MM.1S (cell line): ENCODE measurements around the gene SOBP.

Source experiments
- DNase-seq: peaks from one replicate; pipeline ENCODE4 v3.0.0-alpha.2; 2015
- H2AFZ ChIP-seq: fragments of 300-600 bp; sonication (generic); 2 replicates; pipeline ENCODE4 v1.6.0; 2016; ENCODE audit warnings: antibody characterized with exemption, low read length
- H3F3A ChIP-seq: fragments of 300-600 bp; sonication (generic); 2 replicates; pipeline ENCODE4 v1.6.1; 2016; ENCODE audit warnings: mild to moderate bottlenecking, antibody characterized with exemption, low read length, moderate library complexity, mixed read lengths; ENCODE audit not compliant: insufficient read depth
- H3K27ac ChIP-seq: fragments of 300-600 bp; sonication (generic); 2 replicates; pipeline ENCODE4 v1.5.1; 2016; ENCODE audit warnings: mild to moderate bottlenecking, low read length
- H3K27me3 ChIP-seq: fragments of 300-600 bp; sonication (generic); replicated peaks from 2 replicates; pipeline ENCODE4 v1.6.0; 2016; ENCODE audit warnings: low read length; ENCODE audit not compliant: insufficient read depth
- H3K36me3 ChIP-seq: fragments of 300-600 bp; sonication (generic); replicated peaks from 2 replicates; pipeline ENCODE4 v1.6.1; 2016; ENCODE audit warnings: mild to moderate bottlenecking, low read length, mixed read lengths; ENCODE audit not compliant: insufficient read depth
- H3K4me1 ChIP-seq: fragments of 300-600 bp; sonication (generic); 2 replicates; pipeline ENCODE4 v1.6.1; 2016; ENCODE audit warnings: low read length, mixed read lengths
- H3K4me2 ChIP-seq: fragments of 300-600 bp; sonication (generic); 2 replicates; pipeline ENCODE4 v1.6.0; 2016; ENCODE audit warnings: low read depth, low read length
- H3K4me3 ChIP-seq: fragments of 300-600 bp; sonication (generic); 2 replicates; pipeline ENCODE4 v1.5.1; 2016; ENCODE audit warnings: low read length, mixed read lengths
- H3K79me2 ChIP-seq: fragments of 300-600 bp; sonication (generic); 2 replicates; pipeline ENCODE4 v1.6.1; 2016; ENCODE audit warnings: mixed run types, low read length, mixed read lengths
- H3K9ac ChIP-seq: fragments of 300-600 bp; sonication (generic); 2 replicates; pipeline ENCODE4 v1.6.1; 2016; ENCODE audit warnings: low read length, mixed read lengths
- H3K9me2 ChIP-seq: fragments of 300-600 bp; sonication (generic); replicated peaks from 2 replicates; pipeline ENCODE4 v1.6.1; 2016; ENCODE audit warnings: mild to moderate bottlenecking, low read length, mixed read lengths; ENCODE audit not compliant: insufficient read depth
- H3K9me3 ChIP-seq: fragments of 300-600 bp; sonication (generic); replicated peaks from 2 replicates; pipeline ENCODE4 v1.6.1; 2016; ENCODE audit warnings: mild to moderate bottlenecking, low read length, mixed read lengths; ENCODE audit not compliant: insufficient read depth
- H4K20me1 ChIP-seq: fragments of 300-600 bp; sonication (generic); 2 replicates; pipeline ENCODE4 v1.6.1; 2016; ENCODE audit warnings: mild to moderate bottlenecking, low read length, moderate library complexity, mixed read lengths; ENCODE audit not compliant: insufficient read depth
- EZH2 ChIP-seq: fragments of 300-600 bp; sonication (generic); optimal IDR thresholded peaks from 2 replicates; pipeline ENCODE3; 2017; ENCODE audit warnings: low read depth, mild to moderate bottlenecking, antibody characterized with exemption, low read length, mixed read lengths
- EZH2phosphoT487 ChIP-seq: fragments of 300-600 bp; sonication (generic); IDR thresholded peaks from 2 replicates; pipeline ENCODE4 v1.6.1; 2018; ENCODE audit warnings: antibody characterized with exemption, low read length
- TF ChIP-seq, protein P1 (sequence below): fragments of 300-600 bp; sonication (generic); IDR thresholded peaks from 2 replicates; pipeline ENCODE4 v1.5.1; 2016; ENCODE audit warnings: antibody characterized with exemption, low read length, mixed read lengths

The SOBP gene

DNA sequence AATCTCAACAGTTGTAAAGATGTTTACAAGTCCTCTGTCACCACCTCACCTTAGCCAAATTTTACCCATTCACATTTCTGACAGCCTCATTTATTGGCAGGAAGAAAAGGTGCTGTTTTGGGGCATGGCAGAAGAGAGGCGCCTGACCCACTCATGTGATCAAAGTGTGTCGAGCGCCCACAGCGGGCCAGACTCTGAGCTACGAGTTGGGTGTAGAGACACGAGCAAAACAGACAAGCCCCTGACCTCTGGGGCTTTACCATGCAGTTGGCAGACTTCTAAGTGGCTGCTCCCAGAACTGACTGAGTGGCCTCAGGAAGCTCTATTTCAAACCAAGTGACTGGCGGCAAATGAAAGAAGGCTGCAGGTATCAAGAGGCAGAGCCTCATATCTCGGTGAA, 167.0 kb downstream of the SOBP start:
- Histone ChIP-seq H3F3A (peaks cover 15% of the 10 kb centered on the region), H2AFZ (no peak overlapping the region), H3K4me3 (no peak overlapping the region), H3K36me3 (no peaks in the 10 kb centered on the region), H3K4me2 (peak overlapping the region; percentile 31; the same call in 1 of the 2 replicates), H3K79me2 (no peaks in the 10 kb centered on the region), H3K9me2 (no peaks in the 10 kb centered on the region), H3K27ac (no peak overlapping the region), H4K20me1 (no peaks in the 10 kb centered on the region), H3K4me1 (peaks cover 36% of the 10 kb centered on the region), H3K27me3 (no peaks in the 10 kb centered on the region), H3K9ac (no peak overlapping the region), H3K9me3 (no peaks in the 10 kb centered on the region)
- no peak for DNase-seq
- no peak for TF ChIP-seq EZH2
- no peak for TF ChIP-seq EZH2phosphoT487
- TF ChIP-seq, protein P1, sequence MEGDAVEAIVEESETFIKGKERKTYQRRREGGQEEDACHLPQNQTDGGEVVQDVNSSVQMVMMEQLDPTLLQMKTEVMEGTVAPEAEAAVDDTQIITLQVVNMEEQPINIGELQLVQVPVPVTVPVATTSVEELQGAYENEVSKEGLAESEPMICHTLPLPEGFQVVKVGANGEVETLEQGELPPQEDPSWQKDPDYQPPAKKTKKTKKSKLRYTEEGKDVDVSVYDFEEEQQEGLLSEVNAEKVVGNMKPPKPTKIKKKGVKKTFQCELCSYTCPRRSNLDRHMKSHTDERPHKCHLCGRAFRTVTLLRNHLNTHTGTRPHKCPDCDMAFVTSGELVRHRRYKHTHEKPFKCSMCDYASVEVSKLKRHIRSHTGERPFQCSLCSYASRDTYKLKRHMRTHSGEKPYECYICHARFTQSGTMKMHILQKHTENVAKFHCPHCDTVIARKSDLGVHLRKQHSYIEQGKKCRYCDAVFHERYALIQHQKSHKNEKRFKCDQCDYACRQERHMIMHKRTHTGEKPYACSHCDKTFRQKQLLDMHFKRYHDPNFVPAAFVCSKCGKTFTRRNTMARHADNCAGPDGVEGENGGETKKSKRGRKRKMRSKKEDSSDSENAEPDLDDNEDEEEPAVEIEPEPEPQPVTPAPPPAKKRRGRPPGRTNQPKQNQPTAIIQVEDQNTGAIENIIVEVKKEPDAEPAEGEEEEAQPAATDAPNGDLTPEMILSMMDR: no peak

DNA sequence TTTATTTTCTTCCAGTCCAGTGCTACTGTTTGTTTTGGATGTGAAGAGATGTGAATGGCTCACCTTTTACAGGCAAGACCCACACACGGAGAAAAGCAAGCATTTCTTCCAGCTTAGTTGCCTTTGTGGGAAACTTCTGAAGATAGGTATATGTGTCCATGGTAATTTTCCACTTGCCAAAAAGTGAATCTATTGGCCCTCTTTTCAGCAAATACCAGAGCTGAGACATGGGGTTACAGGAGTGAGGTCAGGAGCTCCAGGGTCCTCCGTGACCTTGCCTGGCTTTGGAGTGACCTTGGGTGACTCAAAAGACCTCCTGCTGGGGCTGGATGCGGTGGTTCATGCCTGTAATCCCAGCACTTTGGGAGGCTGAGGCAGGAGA, 167.4 kb downstream of the SOBP start:
- TF ChIP-seq EZH2phosphoT487 (no peak), EZH2 (no peak)
- TF ChIP-seq, protein P1: no peak
- Histone ChIP-seq H3K4me2 (peak overlapping the region; percentile 87; the same call in 1 of the 2 replicates), H2AFZ (no peak overlapping the region), H3K36me3 (no peaks in the 10 kb centered on the region), H3F3A (peaks cover 15% of the 10 kb centered on the region), H3K9ac (no peak overlapping the region), H3K9me2 (no peaks in the 10 kb centered on the region), H3K79me2 (no peaks in the 10 kb centered on the region), H3K4me3 (peak overlapping the region; percentile 63; the same call in 1 of the 2 replicates), H3K27ac (peak overlapping the region; percentile 67; the same call in 1 of the 2 replicates), H3K9me3 (no peaks in the 10 kb centered on the region), H3K4me1 (peaks cover 32% of the 10 kb centered on the region), H3K27me3 (no peaks in the 10 kb centered on the region), H4K20me1 (no peaks in the 10 kb centered on the region)
- no peak for DNase-seq

DNA sequence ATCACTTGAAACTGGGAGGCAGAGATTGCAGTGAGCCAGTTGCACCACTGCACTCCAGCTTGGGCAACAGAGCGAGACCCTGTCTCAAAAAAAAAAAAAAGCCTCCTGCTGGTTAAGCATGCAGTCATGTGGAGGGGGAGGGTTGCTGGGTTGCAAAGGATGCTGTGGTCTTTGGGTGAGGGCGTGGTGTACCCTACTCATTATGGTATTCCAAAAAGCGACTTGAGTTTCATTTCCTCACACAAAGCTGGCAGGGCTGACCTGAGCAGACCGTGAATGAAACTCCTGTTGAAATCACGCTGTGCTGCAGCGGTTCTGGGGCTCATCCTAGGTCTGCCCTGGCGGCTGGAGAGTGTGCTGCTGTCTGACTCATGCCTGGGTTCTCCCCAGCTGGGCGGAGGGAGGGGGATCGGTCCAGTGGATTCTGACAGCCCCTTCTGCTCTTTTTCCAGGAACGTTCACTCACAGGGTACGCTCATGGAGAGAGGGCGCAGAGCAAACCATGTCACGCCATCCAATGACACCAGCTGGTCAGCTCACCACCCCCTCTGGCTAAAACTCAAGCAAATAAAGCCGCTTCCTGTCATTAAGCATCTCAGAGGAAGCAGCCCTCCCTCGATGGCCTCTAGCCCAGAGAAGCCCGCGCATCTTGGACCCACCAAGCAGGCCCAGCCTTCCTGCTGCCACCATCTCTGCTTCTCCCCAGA, 168.0 kb downstream of the SOBP start:
- Histone ChIP-seq H3K79me2 (no peaks in the 10 kb centered on the region), H4K20me1 (no peaks in the 10 kb centered on the region), H3K9me3 (no peaks in the 10 kb centered on the region), H3K27me3 (no peaks in the 10 kb centered on the region), H3K4me3 (peak overlapping the region; percentile 63), H3K9ac (peak overlapping the region; percentile 25; the same call in 1 of the 2 replicates), H3K4me1 (peaks cover 31% of the 10 kb centered on the region), H3K27ac (peak overlapping the region; percentile 67), H2AFZ (peak overlapping the region; percentile 87), H3K4me2 (peak overlapping the region; percentile 87), H3F3A (peaks cover 15% of the 10 kb centered on the region), H3K36me3 (no peaks in the 10 kb centered on the region), H3K9me2 (no peaks in the 10 kb centered on the region)
- TF ChIP-seq, protein P1: peak; percentile 49
- TF ChIP-seq EZH2 (no peak), EZH2phosphoT487 (no peak)
- DNase-seq: peak; percentile 90
